PC-9 (cell line): Measurements from ENCODE around the gene PPP2R3A. TPM values are rescaled to one million over a fixed set of nuclear protein-coding genes. Genes with fewer than 3 reads are reported as not detected.

Experiments used
- BruUV-seq: library from RNA; stranded (reverse); fragments of 400-500 nt; replicated peaks from 2 replicates; lab custom pipeline; 2021; lab: Mats Ljungman, UMichigan
- CTCF ChIA-PET: fragments of 300-600 bp; sonication (Branson Sonifier 250); formaldehyde crosslinking; loops from one replicate; lab custom pipeline; 2022; ENCODE audit warnings: antibody characterized with exemption; lab: Charles Lee
- POLR2A ChIA-PET: fragments of 300-600 bp; sonication (Branson Sonifier 250); formaldehyde crosslinking; loops from one replicate; lab custom pipeline; 2022; ENCODE audit warnings: antibody characterized with exemption; ENCODE audit not compliant: unreplicated experiment; lab: Charles Lee
- DNase-seq, 2 experiments: peaks; one replicate each; pipeline versions ENCODE4 v3.0.0 to v3.0.0-alpha.2; 2015 to 2022; ENCODE audit warnings: mixed read lengths in 1 of 2
- H2AFZ ChIP-seq: fragments of 200-600 bp; sonication (generic); 2 replicates; pipeline ENCODE4 v1.8.1; 2017; ENCODE audit warnings: antibody characterized with exemption
- H3F3A ChIP-seq: fragments of 200-600 bp; sonication (generic); 2 replicates; pipeline ENCODE4 v1.8.1; 2017; ENCODE audit warnings: antibody characterized with exemption, mild to moderate bottlenecking, low read depth; ENCODE audit not compliant: insufficient read depth
- H3K27ac ChIP-seq: fragments of 200-600 bp; sonication (generic); 2 replicates; pipeline ENCODE4 v1.6.1; 2016; ENCODE audit warnings: mixed run types
- H3K27me3 ChIP-seq: fragments of 200-600 bp; sonication (generic); 2 replicates; pipeline ENCODE4 v1.6.1; 2016; ENCODE audit warnings: low read depth, mixed run types; ENCODE audit not compliant: insufficient read depth
- H3K36me3 ChIP-seq: fragments of 200-600 bp; sonication (generic); 2 replicates; pipeline ENCODE4 v1.6.1; 2016; ENCODE audit warnings: low read depth, mixed run types
- H3K4me1 ChIP-seq: fragments of 200-600 bp; sonication (generic); replicated peaks from 2 replicates; pipeline ENCODE4 v1.6.1; 2016; ENCODE audit warnings: mixed run types; ENCODE audit not compliant: insufficient read depth
- H3K4me2 ChIP-seq: fragments of 200-600 bp; sonication (generic); 2 replicates; pipeline ENCODE4 v1.6.1; 2017; ENCODE audit warnings: mixed run types
- H3K4me3 ChIP-seq: fragments of 200-600 bp; sonication (generic); 2 replicates; pipeline ENCODE4 v1.6.1; 2016; ENCODE audit warnings: mixed run types
- H3K79me2 ChIP-seq: fragments of 200-600 bp; sonication (generic); 2 replicates; pipeline ENCODE4 v1.6.1; 2017; ENCODE audit warnings: low read depth, mixed run types
- H3K9me2 ChIP-seq: fragments of 200-600 bp; sonication (generic); 2 replicates; pipeline ENCODE4 v1.8.1; 2017; ENCODE audit warnings: mild to moderate bottlenecking; ENCODE audit not compliant: insufficient read depth
- H3K9me3 ChIP-seq: fragments of 200-600 bp; sonication (generic); 2 replicates; pipeline ENCODE4 v1.8.1; 2016; ENCODE audit warnings: low read depth; ENCODE audit not compliant: insufficient read depth
- H4K20me1 ChIP-seq: fragments of 200-600 bp; sonication (generic); 2 replicates; pipeline ENCODE4 v1.8.1; 2017; ENCODE audit not compliant: insufficient read depth
- EZH2 ChIP-seq: fragments of 200-600 bp; sonication (generic); IDR thresholded peaks from 2 replicates; pipeline ENCODE4 v1.8.0; 2017; ENCODE audit warnings: antibody characterized with exemption, low read depth
- intact Hi-C: fragments of 100-400 bp; cut with micrococcal nuclease; formaldehyde crosslinking; loops from one replicate; pipeline ENCODE4 v1.10.0; 2022; ENCODE audit not compliant: unreplicated experiment
- total RNA-seq: library from RNA; stranded (reverse); gene quantifications from 2 replicates; pipeline ENCODE4 v1.2.3, GENCODE V29; 2021
- TF ChIP-seq, protein P1 (sequence below): fragments of 200-600 bp; sonication (generic); conservative IDR thresholded peaks from 2 replicates; pipeline ENCODE4 v1.6.1; 2017; ENCODE audit warnings: mixed run types, antibody characterized with exemption, mild to moderate bottlenecking, moderate library complexity

PPP2R3A gene
- total RNA-seq, 1 experiment from 2014 or later, result 42.6 TPM

- CTCF ChIA-PET, result interaction anchor here (0.6 to 1.0 kb wide), 3 partner anchors 8 to 218 kb away, joined by 3 to 8 read pairs (median 5); no protein-coding TSS in a partner anchor
- no peaks in the 10 kb centered on the region for H3K9me3 ChIP-seq
- 0 out of 2 replicates have a peak, but pooled peaks cover 3% of the 10 kb centered on the region for H3F3A ChIP-seq
- intact Hi-C loops, result no loop called here
- no peaks in the 10 kb centered on the region for H3K27me3 ChIP-seq
- no peaks in the 10 kb centered on the region for H3K9me2 ChIP-seq
- POLR2A ChIA-PET, result interaction anchor here (0.6 kb wide), 1 partner anchor 37 kb away, joined by 3 read pairs; no protein-coding TSS in a partner anchor
- H3K4me3 ChIP-seq, result no peak overlapping the region
- H3K79me2 ChIP-seq, result no peaks in the 10 kb centered on the region
- no peaks in the 10 kb centered on the region for H3K36me3 ChIP-seq
- no peak overlapping the region for H2AFZ ChIP-seq
- DNase-seq, result no peak
- no TSS peak for BruUV-seq
- no peaks in the 10 kb centered on the region for H3K4me1 ChIP-seq
- no peak overlapping the region for H3K27ac ChIP-seq
- H3K4me2 ChIP-seq, result no peak overlapping the region
- H4K20me1 ChIP-seq, result no peaks in the 10 kb centered on the region
- TF ChIP-seq EZH2, result no peak
- TF ChIP-seq, protein P1, sequence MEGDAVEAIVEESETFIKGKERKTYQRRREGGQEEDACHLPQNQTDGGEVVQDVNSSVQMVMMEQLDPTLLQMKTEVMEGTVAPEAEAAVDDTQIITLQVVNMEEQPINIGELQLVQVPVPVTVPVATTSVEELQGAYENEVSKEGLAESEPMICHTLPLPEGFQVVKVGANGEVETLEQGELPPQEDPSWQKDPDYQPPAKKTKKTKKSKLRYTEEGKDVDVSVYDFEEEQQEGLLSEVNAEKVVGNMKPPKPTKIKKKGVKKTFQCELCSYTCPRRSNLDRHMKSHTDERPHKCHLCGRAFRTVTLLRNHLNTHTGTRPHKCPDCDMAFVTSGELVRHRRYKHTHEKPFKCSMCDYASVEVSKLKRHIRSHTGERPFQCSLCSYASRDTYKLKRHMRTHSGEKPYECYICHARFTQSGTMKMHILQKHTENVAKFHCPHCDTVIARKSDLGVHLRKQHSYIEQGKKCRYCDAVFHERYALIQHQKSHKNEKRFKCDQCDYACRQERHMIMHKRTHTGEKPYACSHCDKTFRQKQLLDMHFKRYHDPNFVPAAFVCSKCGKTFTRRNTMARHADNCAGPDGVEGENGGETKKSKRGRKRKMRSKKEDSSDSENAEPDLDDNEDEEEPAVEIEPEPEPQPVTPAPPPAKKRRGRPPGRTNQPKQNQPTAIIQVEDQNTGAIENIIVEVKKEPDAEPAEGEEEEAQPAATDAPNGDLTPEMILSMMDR, result no peak
These were observed 168.6 kb downstream of the PPP2R3A start for GRCh38 chr3:136134091-136134490.

- intact Hi-C loops, result no loop called here
- Histone ChIP-seq H3F3A (0 out of 2 replicates have a peak, but pooled peaks cover 3% of the 10 kb centered on the region), H3K27me3 (no peaks in the 10 kb centered on the region), H3K4me1 (no peaks in the 10 kb centered on the region), H3K79me2 (no peaks in the 10 kb centered on the region), H4K20me1 (no peaks in the 10 kb centered on the region), H3K4me3 (no peak overlapping the region), H3K9me2 (no peaks in the 10 kb centered on the region), H3K27ac (no peak overlapping the region), H3K4me2 (no peak overlapping the region), H3K36me3 (no peaks in the 10 kb centered on the region), H2AFZ (no peak overlapping the region), H3K9me3 (no peaks in the 10 kb centered on the region)
- TF ChIP-seq, protein P1, result no peak
- TF ChIP-seq EZH2, result no peak
- ChIA-PET CTCF (no interaction called here), POLR2A (interaction anchor here (0.6 kb wide), 1 partner anchor 36 kb away, joined by 3 read pairs; no protein-coding TSS in a partner anchor)
- no peak for DNase-seq
- BruUV-seq, result no TSS peak
These were observed 169.7 kb downstream of the PPP2R3A start for GRCh38 chr3:136135039-136135802.

GRCh38 chr3:136136454-136136853, 170.9 kb downstream of the PPP2R3A start:
- ChIA-PET CTCF (interaction anchor here (0.6 kb wide), 1 partner anchor 61 kb away, joined by 3 read pairs; no protein-coding TSS in a partner anchor), POLR2A (no interaction called here)
- Histone ChIP-seq H2AFZ (no peak overlapping the region), H4K20me1 (no peaks in the 10 kb centered on the region), H3K79me2 (0 out of 2 replicates have a peak, but pooled peaks cover 4% of the 10 kb centered on the region), H3K9me2 (no peaks in the 10 kb centered on the region), H3F3A (0 out of 2 replicates have a peak, but pooled peaks cover 3% of the 10 kb centered on the region), H3K9me3 (no peaks in the 10 kb centered on the region), H3K4me2 (no peak overlapping the region), H3K27me3 (no peaks in the 10 kb centered on the region), H3K4me1 (no peaks in the 10 kb centered on the region), H3K27ac (no peak overlapping the region), H3K36me3 (no peaks in the 10 kb centered on the region), H3K4me3 (no peak overlapping the region)
- DNase-seq, result no peak
- intact Hi-C loops, result no loop called here
- TF ChIP-seq EZH2, result no peak
- TF ChIP-seq, protein P1, result no peak
- BruUV-seq, result no TSS peak
